Heart left ventricle (tissue), 13 donors: ENCODE data around the gene UROC1.

Source experiments
- CTCF ChIP-seq, 12 donors: fragments of 200-600 bp; sonication (generic) in 4 of 12; IDR thresholded peaks; one replicate each; pipeline versions ENCODE4 v1.5.0 to v1.8.0; 2018 to 2022; ENCODE audit warnings: antibody characterized with exemption in 12 of 12, mild to moderate bottlenecking in 5 of 12
- POLR2A ChIP-seq, 2 donors: fragments of 450-650 bp; IDR thresholded peaks; one replicate each; pipeline ENCODE4 v1.6.1; 2017; ENCODE audit warnings: antibody characterized with exemption in 2 of 2, mild to moderate bottlenecking in 2 of 2, moderate library complexity in 2 of 2
- donor health status: ischemic (EF 13 %, LVEDD 7.1; RV severe dilation, severe dysfunction).
- donor health status: DM: no; HTN: yes; CAD: no.
- donor health status: DM: no; HTN: no; CAD: no.
- donor health status: ischemic (EF 25% LVEDD 6.9; RV normal size, moderate dysfunction).
- donor health status: ischemic (EF 25% LVEDD 5.7; RV mildly dilated, moderate dysfunction).
- donor health status: ischemic (EF 35%, LVEDD 5.7; RV mildly dilated, moderate dysfunction).
- donor health status: nonischemic (EF 11% LVEDD 7.7; RV severe dilation, severe dysfunction).
- donor health status: DM: yes; HTN: yes; CAD: no.
- donor health status: PGD.
- donor health status: ischemic (EF 29% LVEDD 5.4; RV normal size, mild dysfunction).
- donor health status: nonischemic (EF 23%, LVEDD 6.1; RV moderate dilation, normal function).

GRCh38 chr3:126433496-126434263, 83.9 kb downstream of the UROC1 start:
- TF ChIP-seq CTCF (IDR thresholded peaks at IDR 0.05) (no peak), POLR2A (IDR thresholded peaks at IDR 0.05) (no peak)
